Neuronal stem cell (in vitro differentiated cells): ENCODE results near the gene DUSP10.

Experiments used
- DNase-seq: peaks from one replicate; pipeline ENCODE4 v3.0.0-alpha.2; 2013; ENCODE audit warnings: low spot score
- H2AFZ ChIP-seq: one replicate; pipeline ENCODE4 v1.6.1; 2013; ENCODE audit warnings: mild to moderate bottlenecking, low read length, inconsistent platforms
- H2AK5ac ChIP-seq: 2 replicates; pipeline ENCODE4 v1.6.1; 2013; ENCODE audit warnings: low read depth, mild to moderate bottlenecking, inconsistent platforms, low read length, moderate library complexity, mixed read lengths
- H2BK120ac ChIP-seq: 2 replicates; pipeline ENCODE4 v1.6.1; 2013; ENCODE audit warnings: low read depth, mild to moderate bottlenecking, inconsistent platforms, low read length, moderate library complexity, mixed read lengths
- H2BK12ac ChIP-seq: one replicate; pipeline ENCODE4 v1.6.1; 2013; ENCODE audit warnings: low read length, inconsistent platforms
- H2BK15ac ChIP-seq: 2 replicates; pipeline ENCODE4 v1.6.1; 2013; ENCODE audit warnings: mild to moderate bottlenecking, low read length, inconsistent platforms, mixed read lengths
- H2BK5ac ChIP-seq: one replicate; pipeline ENCODE4 v1.6.1; 2013; ENCODE audit warnings: inconsistent platforms, mild to moderate bottlenecking, low read length, moderate library complexity
- H3K14ac ChIP-seq: one replicate; pipeline ENCODE4 v1.6.1; 2013; ENCODE audit warnings: low read length, inconsistent platforms
- H3K18ac ChIP-seq: 2 replicates; pipeline ENCODE4 v1.6.1; 2013; ENCODE audit warnings: low read length, inconsistent platforms
- H3K23ac ChIP-seq: 2 replicates; pipeline ENCODE4 v1.6.1; 2013; ENCODE audit warnings: low read depth, mild to moderate bottlenecking, mixed read lengths, low read length, inconsistent platforms; ENCODE audit not compliant: poor library complexity
- H3K27ac ChIP-seq: replicated peaks from 3 replicates; pipeline ENCODE4 v1.5.1; 2013; ENCODE audit warnings: low read length, inconsistent platforms
- H3K27me3 ChIP-seq, 3 experiments: 2 replicates each; pipeline ENCODE4 v1.6.1; 2013; ENCODE audit warnings: low read length in 3 of 3, mild to moderate bottlenecking in 2 of 3, inconsistent platforms in 1 of 3, low read depth in 1 of 3, mixed read lengths in 1 of 3, moderate library complexity in 1 of 3; ENCODE audit not compliant: control insufficient read depth in 3 of 3, insufficient read depth in 3 of 3
- H3K36me3 ChIP-seq, 2 donors: replicated peaks in 1 of 2; 2 replicates each; pipeline ENCODE4 v1.6.1; 2013; ENCODE audit warnings: low read length in 2 of 2; ENCODE audit not compliant: control insufficient read depth in 2 of 2, insufficient read depth in 2 of 2
- H3K4ac ChIP-seq: 2 replicates; pipeline ENCODE4 v1.6.1; 2013; ENCODE audit warnings: inconsistent platforms, mild to moderate bottlenecking, low read length, moderate library complexity
- H3K4me1 ChIP-seq, 2 donors: 1 replicate in 1 of 2; 2 replicates in 1 of 2; pipeline ENCODE4 v1.6.1; 2013; ENCODE audit warnings: low read length in 2 of 2, low read depth in 1 of 2; ENCODE audit not compliant: control insufficient read depth in 2 of 2, insufficient read depth in 1 of 2
- H3K4me2 ChIP-seq: one replicate; pipeline ENCODE4 v1.6.1; 2013; ENCODE audit warnings: mild to moderate bottlenecking, low read length, inconsistent platforms; ENCODE audit not compliant: insufficient read depth, poor library complexity, severe bottlenecking
- H3K4me3 ChIP-seq, 2 donors: 2 replicates each; pipeline ENCODE4 v1.5.1; 2013; ENCODE audit warnings: low read length in 2 of 2, mild to moderate bottlenecking in 2 of 2, inconsistent platforms in 1 of 2, moderate library complexity in 1 of 2
- H3K79me1 ChIP-seq: one replicate; pipeline ENCODE4 v1.6.1; 2013; ENCODE audit warnings: low read depth, mild to moderate bottlenecking, inconsistent platforms, low read length, moderate library complexity
- H3K9ac ChIP-seq: one replicate; pipeline ENCODE4 v1.6.1; 2013; ENCODE audit warnings: mild to moderate bottlenecking, low read depth, low read length, inconsistent platforms; ENCODE audit not compliant: poor library complexity
- H3K9me3 ChIP-seq, 2 donors: replicated peaks in 1 of 2; 2 replicates each; pipeline versions ENCODE3 to v1.6.1; 2013; ENCODE audit warnings: low read length in 2 of 2, mild to moderate bottlenecking in 2 of 2, inconsistent platforms in 1 of 2, low read depth in 1 of 2, mixed read lengths in 1 of 2, moderate library complexity in 1 of 2; ENCODE audit not compliant: control insufficient read depth in 2 of 2, insufficient read depth in 1 of 2
- H4K8ac ChIP-seq: one replicate; pipeline ENCODE4 v1.6.1; 2013; ENCODE audit warnings: low read depth, mild to moderate bottlenecking, inconsistent platforms, low read length, moderate library complexity
- H4K91ac ChIP-seq: one replicate; pipeline ENCODE4 v1.6.1; 2013; ENCODE audit warnings: low read length, low read depth, mild to moderate bottlenecking, inconsistent platforms; ENCODE audit not compliant: poor library complexity
- WGBS, 2 donors: extraction: QIAGEN DNeasy Blood & Tissue Kit; methylation state at CpG; one replicate each; pipeline ENCODE4 v1.1.7; 2013; ENCODE audit warnings: missing lambda C conversion rate in 2 of 2, mixed read lengths in 1 of 2; ENCODE audit not compliant: insufficient read length in 2 of 2, insufficient replicate concordance in 1 of 2; ENCODE audit errors: extremely low coverage in 2 of 2; 5-methylcytosine and 5-hydroxymethylcytosine counted together

DUSP10 gene

DNA sequence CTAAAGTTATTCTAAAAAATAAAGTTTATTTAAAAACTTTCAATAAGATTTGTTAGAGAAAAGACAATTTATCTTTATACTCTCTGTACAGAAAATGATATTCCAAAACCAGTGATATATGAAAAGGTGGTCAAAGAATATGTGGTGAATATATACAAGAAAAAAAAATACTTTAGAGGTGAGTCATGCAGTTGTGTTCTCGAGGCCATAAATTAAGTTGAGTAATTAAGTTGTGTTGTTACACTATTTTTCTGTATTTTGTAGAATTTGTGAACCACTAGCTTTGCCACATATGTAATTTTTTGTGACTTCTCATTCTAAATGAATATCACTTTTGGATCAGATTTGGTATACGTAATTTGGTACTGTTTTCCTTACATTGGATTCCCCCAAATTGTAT is 23.6 kb upstream of the DUSP10 start:
- Histone ChIP-seq H3K4me3 (no peak overlapping the region), H3K79me1 (no peaks in the 10 kb centered on the region), H3K4me2 (no peak overlapping the region), H3K4me1 (no peaks in the 10 kb centered on the region), H2BK5ac (no peak overlapping the region), H3K36me3 (no peaks in the 10 kb centered on the region), H3K9ac (no peak overlapping the region), H2AFZ (no peak overlapping the region), H2BK15ac (no peak overlapping the region), H3K14ac (no peak overlapping the region), H2AK5ac (no peak overlapping the region), H3K27me3 (no peaks in the 10 kb centered on the region), H3K23ac (no peak overlapping the region), H3K9me3 (no peaks in the 10 kb centered on the region), H3K4ac (no peak overlapping the region), H3K18ac (no peak overlapping the region), H2BK120ac (no peak overlapping the region), H4K8ac (no peak overlapping the region), H3K27ac (no peak overlapping the region), H2BK12ac (no peak overlapping the region), H4K91ac (no peak overlapping the region)
- no CpG with 5 or more reads among the region's 2 CpGs for WGBS, 2 donors
- no peak for DNase-seq

GRCh38 chr1:221762121-221762520 is 20.2 kb upstream of the DUSP10 start:
- Histone ChIP-seq H2BK5ac (no peak overlapping the region), H3K18ac (no peak overlapping the region), H2AFZ (no peak overlapping the region), H3K27ac (no peak overlapping the region), H4K91ac (no peak overlapping the region), H3K79me1 (no peaks in the 10 kb centered on the region), H3K4me3 (no peak overlapping the region), H3K23ac (no peak overlapping the region), H3K4ac (no peak overlapping the region), H2AK5ac (no peak overlapping the region), H4K8ac (no peak overlapping the region), H3K14ac (no peak overlapping the region), H2BK15ac (no peak overlapping the region), H3K4me1 (no peaks in the 10 kb centered on the region), H2BK12ac (no peak overlapping the region), H3K9ac (no peak overlapping the region), H3K4me2 (no peak overlapping the region), H3K36me3 (no peaks in the 10 kb centered on the region), H3K27me3 (no peaks in the 10 kb centered on the region), H3K9me3 (no peaks in the 10 kb centered on the region), H2BK120ac (no peak overlapping the region)
- no peak for DNase-seq
- no CpG with 5 or more reads among the region's 2 CpGs for WGBS, 2 donors

DNA sequence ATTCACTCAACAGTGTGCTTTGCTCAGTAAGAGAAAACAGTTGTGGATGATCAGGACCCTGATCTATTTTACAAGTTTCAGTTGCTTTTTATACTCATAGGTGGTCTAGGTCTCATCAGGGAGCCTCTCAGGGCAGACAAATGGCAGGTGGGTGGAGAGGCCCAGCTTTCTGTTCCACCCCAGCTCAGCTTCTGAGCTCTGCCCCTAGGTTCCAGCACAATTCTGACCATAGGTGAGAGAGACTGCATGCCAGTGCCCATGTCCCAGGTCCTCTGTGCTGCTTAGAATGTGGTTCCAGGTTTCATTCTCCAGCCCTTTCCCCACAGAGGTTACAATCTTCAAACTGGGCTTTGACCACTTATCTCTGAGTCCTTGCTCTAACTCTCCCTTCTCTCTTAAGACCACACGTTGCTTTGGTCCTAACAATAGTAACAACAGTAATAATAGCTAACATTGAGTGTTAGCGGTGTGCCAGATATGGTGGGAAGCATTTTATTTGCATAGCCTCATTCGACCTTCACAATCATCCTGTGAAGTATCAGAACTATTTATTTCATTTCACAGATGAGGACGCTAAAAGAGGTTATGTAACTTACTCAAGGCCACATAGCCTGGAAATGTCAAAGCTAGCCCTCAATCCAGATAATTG is 19.6 kb upstream of the DUSP10 start:
- WGBS, 2 donors: no CpG with 5 or more reads among the region's 4 CpGs
- Histone ChIP-seq H2BK12ac (no peak overlapping the region), H3K27me3 (no peaks in the 10 kb centered on the region), H3K9ac (no peak overlapping the region), H3K4me1 (no peaks in the 10 kb centered on the region), H4K8ac (no peak overlapping the region), H2BK120ac (no peak overlapping the region), H3K4me3 (no peak overlapping the region), H2BK5ac (no peak overlapping the region), H3K4me2 (no peak overlapping the region), H3K18ac (no peak overlapping the region), H3K9me3 (no peaks in the 10 kb centered on the region), H3K27ac (no peak overlapping the region), H3K4ac (no peak overlapping the region), H4K91ac (no peak overlapping the region), H3K23ac (no peak overlapping the region), H3K36me3 (no peaks in the 10 kb centered on the region), H2BK15ac (no peak overlapping the region), H3K79me1 (no peaks in the 10 kb centered on the region), H3K14ac (no peak overlapping the region), H2AK5ac (no peak overlapping the region), H2AFZ (no peak overlapping the region)
- no peak for DNase-seq

- H3K4me3 ChIP-seq: no peak overlapping the region
Measured at GRCh38 chr1:221760911-221761310, 19.0 kb upstream of the DUSP10 start.

More at GRCh38 chr1:221760911-221761310, 19.0 kb upstream of the DUSP10 start:
- H2BK5ac ChIP-seq: no peak overlapping the region
- no peaks in the 10 kb centered on the region for H3K27me3 ChIP-seq
- H2AK5ac ChIP-seq: no peak overlapping the region
- no peak overlapping the region for H3K18ac ChIP-seq
- H3K4ac ChIP-seq: no peak overlapping the region
- H4K91ac ChIP-seq: no peak overlapping the region
- H3K36me3 ChIP-seq: no peaks in the 10 kb centered on the region
- no peak overlapping the region for H3K23ac ChIP-seq
- H3K14ac ChIP-seq: no peak overlapping the region
- no peak overlapping the region for H3K27ac ChIP-seq
- no peak for DNase-seq
- no peak overlapping the region for H2AFZ ChIP-seq
- H2BK15ac ChIP-seq: no peak overlapping the region
- H2BK120ac ChIP-seq: no peak overlapping the region
- no CpG with 5 or more reads among the region's 3 CpGs for WGBS, 2 donors
- H2BK12ac ChIP-seq: no peak overlapping the region
- no peaks in the 10 kb centered on the region for H3K79me1 ChIP-seq
- H3K9me3 ChIP-seq: no peaks in the 10 kb centered on the region
- H4K8ac ChIP-seq: no peak overlapping the region
- H3K4me1 ChIP-seq: no peaks in the 10 kb centered on the region
- H3K4me2 ChIP-seq: no peak overlapping the region
- no peak overlapping the region for H3K9ac ChIP-seq
